A549 (cell line): Measurements from ENCODE around the gene GPR15. TPM values are rescaled to one million over a fixed set of nuclear protein-coding genes. Genes with fewer than 3 reads are reported as not detected.
A peak's percentile ranks its signal among the peaks of the same experiment; 100 is the strongest.

Experiments
- ATAC-seq, 2 experiments: fragments of 200-7000 bp in 1 of 2; fragments of >200 bp in 1 of 2; cut with Nextera tagmentation in 1 of 2; cut with Tn5 transposase in 1 of 2; 3 replicates each; pipeline versions ENCODE4 v1.8.0 to v1.9.1; 2018 to 2020; ENCODE audit warnings: mild to moderate bottlenecking in 1 of 2, moderate library complexity in 1 of 2
- CTCF ChIA-PET: fragments of 300-600 bp; sonication (Branson Sonifier 250); formaldehyde crosslinking; extraction: SDS; loops from one replicate; lab custom pipeline; 2021; ENCODE audit warnings: antibody characterized with exemption, inconsistent platforms; lab: Yijun Ruan, JAX
- POLR2A ChIA-PET: fragments of 350-600 bp; formaldehyde crosslinking; extraction: SDS; loops from one replicate; lab custom pipeline; 2021; ENCODE audit warnings: antibody characterized with exemption, inconsistent platforms; lab: Yijun Ruan, JAX
- DNase-seq, 2 experiments: peaks; one replicate each; pipeline versions ENCODE4 v3.0.0 to v3.0.0-alpha.2; 2011 to 2016; ENCODE audit warnings: low read depth in 1 of 2, low spot score in 1 of 2
- FAIRE-seq: peaks from 2 replicates; lab custom pipeline; 2011; peaks lifted over from hg19 to GRCh38; lab: Jason Lieb, UNC
- H3K27ac ChIP-seq, 2 experiments: fragments of >200 bp; sonication (Bioruptor Twin); formaldehyde crosslinking; 3 replicates each; pipeline ENCODE4 v1.5.1; 2016 to 2017
- H3K4me1 ChIP-seq: fragments of >200 bp; sonication (Bioruptor Twin); formaldehyde crosslinking; 3 replicates; pipeline ENCODE4 v1.6.1; 2016
- H3K4me2 ChIP-seq: fragments of >200 bp; sonication (Bioruptor Twin); formaldehyde crosslinking; 3 replicates; pipeline ENCODE4 v1.6.1; 2016
- H3K4me3 ChIP-seq: fragments of >200 bp; sonication (Bioruptor Twin); formaldehyde crosslinking; 3 replicates; pipeline ENCODE4 v1.5.1; 2016
- H3K9me3 ChIP-seq: fragments of >200 bp; sonication (Bioruptor Twin); formaldehyde crosslinking; 3 replicates; pipeline ENCODE4 v1.6.1; 2016
- ATOH8 ChIP-seq: fragments of 250-450 bp; sonication (Bioruptor Pico); IDR thresholded peaks from 2 replicates; pipeline ENCODE4 v1.5.0; 2020; ENCODE audit warnings: low read depth, mild to moderate bottlenecking, moderate library complexity
- CBX2 ChIP-seq: fragments of 200-600 bp; sonication (generic); IDR thresholded peaks from 2 replicates; pipeline ENCODE4 v1.6.1; 2016; ENCODE audit warnings: low read depth, mild to moderate bottlenecking, borderline replicate concordance
- ESRRA ChIP-seq: fragments of 150-350 bp; IDR thresholded peaks from 2 replicates; pipeline ENCODE4 v1.6.1; 2014; ENCODE audit warnings: mild to moderate bottlenecking, low read length, borderline replicate concordance
- FOSB ChIP-seq: fragments of 250-450 bp; sonication (Bioruptor Pico); IDR thresholded peaks from 2 replicates; pipeline ENCODE4 v1.5.0; 2020; ENCODE audit warnings: mild to moderate bottlenecking, moderate library complexity
- FOSL2 ChIP-seq, 2 experiments: fragments of 450-650 bp in 1 of 2; fragments of >200 bp in 1 of 2; sonication (Bioruptor Twin) in 1 of 2; formaldehyde crosslinking; IDR thresholded peaks; 2 replicates each; pipeline versions ENCODE4 v1.5.0 to v1.6.1; 2016 to 2020; ENCODE audit warnings: mild to moderate bottlenecking in 1 of 2, moderate library complexity in 1 of 2
- GATA3 ChIP-seq: IDR thresholded peaks from 2 replicates; pipeline ENCODE4 v1.6.1; 2012; ENCODE audit warnings: borderline replicate concordance
- HOXB5 ChIP-seq: fragments of 250-450 bp; sonication (Bioruptor Pico); IDR thresholded peaks from 2 replicates; pipeline ENCODE4 v1.5.0; 2020; ENCODE audit warnings: mild to moderate bottlenecking, moderate library complexity
- KDM1A ChIP-seq: fragments of 200-600 bp; sonication (generic); IDR thresholded peaks from 2 replicates; pipeline ENCODE4 v1.6.1; 2016; ENCODE audit warnings: low read depth, mild to moderate bottlenecking
- MAFK ChIP-seq: fragments of 450-650 bp; IDR thresholded peaks from 2 replicates; pipeline ENCODE4 v1.6.1; 2014; ENCODE audit not compliant: partially characterized antibody
- MAZ ChIP-seq: fragments of 150-350 bp; IDR thresholded peaks from 2 replicates; pipeline ENCODE4 v1.6.1; 2014; ENCODE audit warnings: antibody characterized with exemption, low read depth, low read length, borderline replicate concordance
- NR3C1 ChIP-seq: fragments of >200 bp; sonication (Bioruptor Twin); formaldehyde crosslinking; IDR thresholded peaks from 3 replicates; pipeline ENCODE4 v1.6.1; 2017
- POLR2A ChIP-seq: IDR thresholded peaks from 2 replicates; pipeline ENCODE4 v1.6.1; 2012; ENCODE audit warnings: mild to moderate bottlenecking, low read length
- POLR2AphosphoS2 ChIP-seq: conservative IDR thresholded peaks from 2 replicates; pipeline ENCODE4 v1.6.1; 2012; ENCODE audit warnings: low read length, improper control_type of control experiment, inconsistent platforms
- RAD21 ChIP-seq, 2 experiments: fragments of >200 bp in 1 of 2; sonication (Bioruptor Twin) in 1 of 2; formaldehyde crosslinking in 1 of 2; IDR thresholded peaks in 1 of 2; conservative IDR thresholded peaks in 1 of 2; 2 replicates in 1 of 2; 3 replicates in 1 of 2; pipeline ENCODE4 v1.6.1; 2012 to 2018; ENCODE audit warnings: inconsistent platforms in 1 of 2
- RCOR1 ChIP-seq: fragments of 150-350 bp; IDR thresholded peaks from 2 replicates; pipeline ENCODE4 v1.6.1; 2014; ENCODE audit warnings: antibody characterized with exemption, low read length, low read depth
- RFX5 ChIP-seq: fragments of 450-650 bp; IDR thresholded peaks from 2 replicates; pipeline ENCODE4 v1.7.1; 2014; ENCODE audit warnings: antibody characterized with exemption, mild to moderate bottlenecking, moderate library complexity
- SMC3 ChIP-seq: fragments of >200 bp; sonication (Bioruptor Twin); formaldehyde crosslinking; IDR thresholded peaks from 3 replicates; pipeline ENCODE4 v1.6.1; 2018; ENCODE audit warnings: inconsistent platforms
- SREBF2 ChIP-seq: fragments of 450-650 bp; IDR thresholded peaks from 2 replicates; pipeline ENCODE4 v1.6.1; 2014; ENCODE audit warnings: mild to moderate bottlenecking, moderate library complexity
- TFCP2L1 ChIP-seq: fragments of 250-450 bp; sonication (Bioruptor Pico); IDR thresholded peaks from 2 replicates; pipeline ENCODE4 v1.5.0; 2021; ENCODE audit warnings: mild to moderate bottlenecking
- TP53 ChIP-seq: fragments of 250-450 bp; sonication (Bioruptor Pico); IDR thresholded peaks from 2 replicates; pipeline ENCODE4 v1.5.0; 2021; ENCODE audit warnings: mild to moderate bottlenecking, moderate library complexity
- USF2 ChIP-seq: fragments of 450-650 bp; IDR thresholded peaks from 2 replicates; pipeline ENCODE4 v1.6.1; 2014; ENCODE audit warnings: antibody characterized with exemption
- WGBS: methylation state at CpG from one replicate; pipeline ENCODE4 v1.1.6; 2017; ENCODE audit errors: missing lambda C conversion rate; 5-methylcytosine and 5-hydroxymethylcytosine counted together
- polyA plus RNA-seq, 4 experiments: library from polyadenylated mRNA; depleted of rRNA in 3 of 4; stranded (reverse); fragments of >200 nt; fragmentation: RNase III in 1 of 4; extraction: RNeasy Plus Mini Kit Qiagen cat#74134 plus additional on column Dnase treatment in 1 of 4; gene quantifications; 2 replicates in 3 of 4; 3 replicates in 1 of 4; pipeline ENCODE4 v1.2.3, GENCODE V29; 2011 to 2017
- TF ChIP-seq, protein P1 (sequence below): IDR thresholded peaks from 2 replicates; pipeline ENCODE4 v1.6.1; 2012
- TF ChIP-seq, protein P2 (sequence below): IDR thresholded peaks from 2 replicates; pipeline ENCODE4 v1.6.1; 2012
- TF ChIP-seq, protein P3 (sequence below): fragments of >200 bp; sonication (Bioruptor Twin); formaldehyde crosslinking; IDR thresholded peaks from 3 replicates; pipeline ENCODE4 v1.5.1; 2016

The GPR15 gene
- polyA plus RNA-seq, 2 of the 4 experiments (the other 2 are of a cell fraction): not detected

DNA sequence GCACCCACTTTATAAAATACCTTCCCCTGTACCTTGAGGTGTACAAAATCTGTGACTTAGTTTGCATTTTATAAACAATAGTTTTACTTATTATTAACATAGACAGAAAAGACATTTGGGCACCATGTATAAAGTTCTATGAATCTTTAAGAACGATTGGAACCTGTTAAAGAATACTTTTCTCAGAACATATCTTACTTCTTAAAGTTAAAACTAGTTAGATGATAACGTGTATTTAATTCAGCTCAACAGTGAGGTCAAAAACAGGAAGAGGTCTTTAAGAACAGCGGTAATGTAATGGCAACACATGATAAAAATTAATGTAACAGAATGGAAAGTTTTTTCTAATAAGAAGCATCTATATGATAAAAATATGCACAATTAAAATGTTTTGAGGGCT lies 36.6 kb downstream of the GPR15 start:
- WGBS: 42% methylated on average over 3 of the region's 3 CpGs
- no peak for FAIRE-seq
- no peak overlapping the region for H3K27ac ChIP-seq
- CTCF ChIA-PET: no interaction called here
- H3K4me2 ChIP-seq: no peak overlapping the region
- POLR2A ChIA-PET: no interaction called here
- no peak overlapping the region for H3K4me3 ChIP-seq
- H3K9me3 ChIP-seq: no peaks in the 10 kb centered on the region
- no peaks in the 10 kb centered on the region for H3K4me1 ChIP-seq
- ATAC-seq: no peak
- TF ChIP-seq, protein P1, sequence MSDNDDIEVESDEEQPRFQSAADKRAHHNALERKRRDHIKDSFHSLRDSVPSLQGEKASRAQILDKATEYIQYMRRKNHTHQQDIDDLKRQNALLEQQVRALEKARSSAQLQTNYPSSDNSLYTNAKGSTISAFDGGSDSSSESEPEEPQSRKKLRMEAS: no peak
- TF ChIP-seq CBX2 (no peak), USF2 (no peak), ATOH8 (CRISPR knock-in tag) (no peak), POLR2AphosphoS2 (no peak), NR3C1 (no peak), MAZ (no peak), ESRRA (no peak), RCOR1 (no peak)
- TF ChIP-seq, protein P2, sequence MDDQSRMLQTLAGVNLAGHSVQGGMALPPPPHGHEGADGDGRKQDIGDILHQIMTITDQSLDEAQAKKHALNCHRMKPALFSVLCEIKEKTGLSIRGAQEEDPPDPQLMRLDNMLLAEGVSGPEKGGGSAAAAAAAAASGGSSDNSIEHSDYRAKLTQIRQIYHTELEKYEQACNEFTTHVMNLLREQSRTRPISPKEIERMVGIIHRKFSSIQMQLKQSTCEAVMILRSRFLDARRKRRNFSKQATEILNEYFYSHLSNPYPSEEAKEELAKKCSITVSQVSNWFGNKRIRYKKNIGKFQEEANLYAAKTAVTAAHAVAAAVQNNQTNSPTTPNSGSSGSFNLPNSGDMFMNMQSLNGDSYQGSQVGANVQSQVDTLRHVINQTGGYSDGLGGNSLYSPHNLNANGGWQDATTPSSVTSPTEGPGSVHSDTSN: no peak
- no peak for DNase-seq

DNA sequence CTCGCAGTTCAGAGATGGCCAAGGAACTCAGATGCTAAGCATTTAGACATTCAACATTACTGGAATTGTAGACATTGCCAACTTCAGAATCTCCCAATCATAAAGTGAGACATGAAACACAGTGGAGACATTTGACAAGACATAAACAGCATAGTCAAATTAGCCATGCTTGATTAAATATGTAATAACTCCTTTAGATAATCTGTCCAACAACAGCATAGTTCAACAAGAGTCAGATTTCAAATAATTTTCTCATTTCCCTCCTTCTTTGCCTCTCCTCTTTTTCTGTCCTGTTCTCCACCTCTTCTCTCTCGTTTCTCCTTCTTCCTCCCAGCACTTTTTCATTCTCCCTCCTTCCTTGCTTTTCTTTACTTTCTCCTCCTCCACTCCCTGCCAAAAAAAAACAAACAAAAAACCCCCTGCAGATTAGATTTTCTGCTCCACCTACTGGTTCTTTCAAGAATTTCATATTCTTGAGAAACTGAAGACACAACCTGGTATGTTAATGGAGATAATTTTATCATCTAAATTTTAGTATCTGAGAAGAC lies 41.5 kb downstream of the GPR15 start:
- DNase-seq: peak in 1 of 2 experiments; percentile 21
- H3K4me1 ChIP-seq: no peaks in the 10 kb centered on the region
- 21% methylated on average over 2 of the region's 2 CpGs for WGBS
- TF ChIP-seq RAD21 (conservative IDR thresholded peaks at IDR 0.05 in 1 of 2, IDR thresholded peaks at IDR 0.05 in 1 of 2) (peak; percentile 50 to 57; a peak in 4 of 5 replicates), SMC3 (peak; percentile 49), RCOR1 (no peak)
- TF ChIP-seq, protein P3, sequence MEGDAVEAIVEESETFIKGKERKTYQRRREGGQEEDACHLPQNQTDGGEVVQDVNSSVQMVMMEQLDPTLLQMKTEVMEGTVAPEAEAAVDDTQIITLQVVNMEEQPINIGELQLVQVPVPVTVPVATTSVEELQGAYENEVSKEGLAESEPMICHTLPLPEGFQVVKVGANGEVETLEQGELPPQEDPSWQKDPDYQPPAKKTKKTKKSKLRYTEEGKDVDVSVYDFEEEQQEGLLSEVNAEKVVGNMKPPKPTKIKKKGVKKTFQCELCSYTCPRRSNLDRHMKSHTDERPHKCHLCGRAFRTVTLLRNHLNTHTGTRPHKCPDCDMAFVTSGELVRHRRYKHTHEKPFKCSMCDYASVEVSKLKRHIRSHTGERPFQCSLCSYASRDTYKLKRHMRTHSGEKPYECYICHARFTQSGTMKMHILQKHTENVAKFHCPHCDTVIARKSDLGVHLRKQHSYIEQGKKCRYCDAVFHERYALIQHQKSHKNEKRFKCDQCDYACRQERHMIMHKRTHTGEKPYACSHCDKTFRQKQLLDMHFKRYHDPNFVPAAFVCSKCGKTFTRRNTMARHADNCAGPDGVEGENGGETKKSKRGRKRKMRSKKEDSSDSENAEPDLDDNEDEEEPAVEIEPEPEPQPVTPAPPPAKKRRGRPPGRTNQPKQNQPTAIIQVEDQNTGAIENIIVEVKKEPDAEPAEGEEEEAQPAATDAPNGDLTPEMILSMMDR: peak; percentile 56
- TF ChIP-seq, all 56 proteins: peak for 3
- H3K4me2 ChIP-seq: no peak overlapping the region
- no peak overlapping the region for H3K27ac ChIP-seq
- POLR2A ChIA-PET: no interaction called here
- ATAC-seq (peak; percentile 59; a peak in 4 of 6 replicates), FAIRE-seq (peak; percentile 7)
- no peaks in the 10 kb centered on the region for H3K9me3 ChIP-seq
- no peak overlapping the region for H3K4me3 ChIP-seq
- CTCF ChIA-PET: interaction anchor here (0.8 to 1.4 kb wide), 7 partner anchors 11 to 535 kb away, joined by 3 to 5 read pairs (median 4); no protein-coding TSS in a partner anchor

DNA sequence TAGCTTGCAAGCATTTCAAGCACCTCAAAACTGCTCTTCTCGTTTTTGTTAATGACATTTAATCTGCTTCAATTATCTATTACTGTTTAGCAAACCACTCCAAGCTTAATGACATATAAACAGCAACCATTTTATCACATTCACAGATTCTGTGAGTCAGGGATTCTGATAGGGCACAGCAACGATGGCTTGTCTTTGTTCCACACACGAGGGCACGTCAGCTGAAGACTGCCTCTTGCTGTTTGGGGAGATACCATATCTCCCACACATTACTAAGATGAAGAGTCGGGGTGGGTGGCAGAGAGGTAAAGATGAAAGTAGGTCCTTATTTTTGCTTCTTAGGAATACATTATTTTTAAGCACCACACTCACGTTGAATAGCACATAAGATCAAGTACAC lies 42.4 kb downstream of the GPR15 start:
- no peak overlapping the region for H3K4me3 ChIP-seq
- H3K4me2 ChIP-seq: no peak overlapping the region
- ChIA-PET POLR2A (no interaction called here), CTCF (interaction anchor here (0.6 to 1.4 kb wide), 8 partner anchors 12 to 631 kb away, joined by 3 to 4 read pairs (median 3); no protein-coding TSS in a partner anchor)
- FAIRE-seq (no peak), DNase-seq (no peak), ATAC-seq (no peak)
- no peak overlapping the region for H3K27ac ChIP-seq
- H3K9me3 ChIP-seq: no peaks in the 10 kb centered on the region
- 50% methylated on average over 6 of the region's 6 CpGs for WGBS
- H3K4me1 ChIP-seq: no peaks in the 10 kb centered on the region
- TF ChIP-seq RFX5: no peak
- no peak for TF ChIP-seq NR3C1
- TF ChIP-seq MAFK: no peak
- TF ChIP-seq, protein P3: no peak
- no peak for TF ChIP-seq SMC3
- TF ChIP-seq, protein P1: no peak
- no peak for TF ChIP-seq RCOR1
- TF ChIP-seq HOXB5: no peak
- no peak for TF ChIP-seq FOSB (CRISPR knock-in tag)
- TF ChIP-seq POLR2A: no peak
- no peak for TF ChIP-seq FOSL2 (IDR thresholded peaks at IDR 0.05)
- no peak for TF ChIP-seq FOSL2 (CRISPR knock-in tag; IDR thresholded peaks at IDR 0.05)
- TF ChIP-seq TP53 (CRISPR knock-in tag): no peak
- no peak for TF ChIP-seq TFCP2L1 (CRISPR knock-in tag)
- TF ChIP-seq KDM1A: no peak
- TF ChIP-seq, protein P2: no peak
- TF ChIP-seq SREBF2: no peak
- TF ChIP-seq GATA3: no peak
